OCI-LY3 (cell line): ENCODE data around the gene KCNC3.

Source experiments
- H2AFZ ChIP-seq: fragments of 200-600, 300-600 bp; shearing (Covaris generic); 2 replicates; pipeline ENCODE4 v1.6.0; 2014; ENCODE audit warnings: antibody characterized with exemption, low read depth, low read length
- H3K27ac ChIP-seq: fragments of 200-600, 300-600 bp; sonication (generic); 2 replicates; pipeline ENCODE4 v1.5.1; 2014; ENCODE audit warnings: mild to moderate bottlenecking, low read length, moderate library complexity, mixed read lengths
- H3K27me3 ChIP-seq: fragments of 200-600, 300-600 bp; sonication (generic); 2 replicates; pipeline ENCODE4 v1.6.1; 2014; ENCODE audit warnings: low read depth, low read length, mixed read lengths
- H3K36me3 ChIP-seq: fragments of 200-600, 300-600 bp; sonication (generic); replicated peaks from 2 replicates; pipeline ENCODE3; 2014; ENCODE audit warnings: low read depth, low read length, mixed read lengths
- H3K4me1 ChIP-seq: fragments of 300-600, 200-600 bp; sonication (generic); 2 replicates; pipeline ENCODE4 v1.6.1; 2014; ENCODE audit warnings: low read length, mixed read lengths
- H3K4me2 ChIP-seq: fragments of 200-600, 300-600 bp; sonication (generic); 2 replicates; pipeline ENCODE4 v1.6.1; 2014; ENCODE audit warnings: low read length, mixed read lengths
- H3K4me3 ChIP-seq: fragments of 300-600, 200-600 bp; sonication (generic); 2 replicates; pipeline ENCODE4 v1.5.1; 2014; ENCODE audit warnings: antibody characterized with exemption, mild to moderate bottlenecking, low read length, moderate library complexity
- H3K79me2 ChIP-seq: fragments of 300-600, 200-600 bp; shearing (Covaris generic); 2 replicates; pipeline ENCODE4 v1.6.1; 2014; ENCODE audit warnings: mild to moderate bottlenecking, low read length, mixed read lengths
- H3K9ac ChIP-seq: fragments of 300-600, 200-600 bp; shearing (Covaris generic); 2 replicates; pipeline ENCODE4 v1.6.0; 2014; ENCODE audit warnings: mild to moderate bottlenecking, low read length, moderate library complexity
- H3K9me3 ChIP-seq: fragments of 200-600, 300-600 bp; shearing (Covaris generic); 2 replicates; pipeline ENCODE4 v1.6.1; 2014; ENCODE audit warnings: low read length, mixed read lengths; ENCODE audit not compliant: insufficient read depth
- H4K20me1 ChIP-seq: fragments of 200-600, 300-600 bp; sonication (generic); 2 replicates; pipeline ENCODE4 v1.6.1; 2016; ENCODE audit warnings: low read length, mixed read lengths; ENCODE audit not compliant: insufficient read depth
- EZH2phosphoT487 ChIP-seq: fragments of 200-600 bp; shearing (Covaris generic); IDR thresholded peaks from 2 replicates; pipeline ENCODE4 v1.6.1; 2018; ENCODE audit warnings: antibody characterized with exemption, mixed run types, low read depth
- TF ChIP-seq, protein P1 (sequence below): fragments of 200-600, 300-600 bp; sonication (generic); IDR thresholded peaks from 2 replicates; pipeline ENCODE4 v1.5.1; 2014; ENCODE audit warnings: antibody characterized with exemption, low read length, low read depth

The KCNC3 gene

GRCh38 chr19:50314724-50315708, 14.2 kb downstream of the KCNC3 start:
- Histone ChIP-seq H2AFZ (no peak overlapping the region), H3K36me3 (no peaks in the 10 kb centered on the region), H3K4me2 (peak overlapping the region; percentile 82), H3K4me1 (peaks cover 39% of the 10 kb centered on the region), H3K27ac (peak overlapping the region; percentile 68), H3K79me2 (no peaks in the 10 kb centered on the region), H4K20me1 (no peaks in the 10 kb centered on the region), H3K27me3 (0 out of 2 replicates have a peak, but pooled peaks cover 4% of the 10 kb centered on the region), H3K9me3 (no peaks in the 10 kb centered on the region), H3K9ac (peak overlapping the region; percentile 66), H3K4me3 (peak overlapping the region; percentile 76)
- TF ChIP-seq, protein P1, sequence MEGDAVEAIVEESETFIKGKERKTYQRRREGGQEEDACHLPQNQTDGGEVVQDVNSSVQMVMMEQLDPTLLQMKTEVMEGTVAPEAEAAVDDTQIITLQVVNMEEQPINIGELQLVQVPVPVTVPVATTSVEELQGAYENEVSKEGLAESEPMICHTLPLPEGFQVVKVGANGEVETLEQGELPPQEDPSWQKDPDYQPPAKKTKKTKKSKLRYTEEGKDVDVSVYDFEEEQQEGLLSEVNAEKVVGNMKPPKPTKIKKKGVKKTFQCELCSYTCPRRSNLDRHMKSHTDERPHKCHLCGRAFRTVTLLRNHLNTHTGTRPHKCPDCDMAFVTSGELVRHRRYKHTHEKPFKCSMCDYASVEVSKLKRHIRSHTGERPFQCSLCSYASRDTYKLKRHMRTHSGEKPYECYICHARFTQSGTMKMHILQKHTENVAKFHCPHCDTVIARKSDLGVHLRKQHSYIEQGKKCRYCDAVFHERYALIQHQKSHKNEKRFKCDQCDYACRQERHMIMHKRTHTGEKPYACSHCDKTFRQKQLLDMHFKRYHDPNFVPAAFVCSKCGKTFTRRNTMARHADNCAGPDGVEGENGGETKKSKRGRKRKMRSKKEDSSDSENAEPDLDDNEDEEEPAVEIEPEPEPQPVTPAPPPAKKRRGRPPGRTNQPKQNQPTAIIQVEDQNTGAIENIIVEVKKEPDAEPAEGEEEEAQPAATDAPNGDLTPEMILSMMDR: no peak
- no peak for TF ChIP-seq EZH2phosphoT487

DNA sequence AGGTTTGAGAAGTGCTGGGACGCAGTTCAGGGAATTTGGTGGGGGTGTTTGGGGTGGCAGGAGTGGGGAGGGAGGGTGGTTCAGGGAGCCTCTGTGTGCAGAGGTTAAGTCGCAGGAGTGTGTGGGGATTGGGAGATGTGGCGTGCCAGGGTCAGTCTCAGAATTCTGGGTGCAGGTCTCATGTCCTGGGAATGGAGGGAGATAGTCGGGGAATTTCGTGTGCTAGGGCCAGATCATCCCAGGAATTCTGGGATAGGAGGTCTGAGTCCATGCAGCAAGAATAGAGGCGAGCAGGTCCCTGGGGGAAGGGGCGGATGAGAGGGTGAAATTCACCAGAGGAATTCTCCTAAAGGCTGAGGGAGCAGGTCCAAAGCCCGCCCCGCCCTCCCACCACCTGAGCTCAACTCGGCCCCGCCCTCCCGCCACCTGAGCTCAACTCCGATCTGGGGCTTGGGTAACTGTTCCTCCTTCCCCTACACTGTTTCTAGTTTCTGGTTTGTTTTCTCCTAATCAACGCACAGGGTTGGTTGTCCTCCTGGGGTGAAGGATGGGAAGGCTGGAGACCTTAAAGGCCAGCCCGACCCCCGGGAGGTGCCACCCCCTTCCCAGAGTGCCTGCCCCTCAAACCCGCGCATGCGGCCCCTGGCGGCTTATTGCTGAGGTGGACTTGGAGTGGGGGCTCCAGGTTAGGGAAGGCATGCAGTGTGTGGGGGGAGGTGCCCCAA, 15.2 kb downstream of the KCNC3 start:
- H3K27ac ChIP-seq: peak overlapping the region; percentile 68
- H2AFZ ChIP-seq: peak overlapping the region; percentile 27; the same call in 1 of the 2 replicates
- peak overlapping the region; percentile 76 for H3K4me3 ChIP-seq
- H3K27me3 ChIP-seq: 0 out of 2 replicates have a peak, but pooled peaks cover 4% of the 10 kb centered on the region
- no peaks in the 10 kb centered on the region for H3K36me3 ChIP-seq
- TF ChIP-seq EZH2phosphoT487: no peak
- TF ChIP-seq, protein P1: peak; percentile 34
- H3K4me2 ChIP-seq: peak overlapping the region; percentile 82
- H3K4me1 ChIP-seq: peaks cover 39% of the 10 kb centered on the region
- no peaks in the 10 kb centered on the region for H4K20me1 ChIP-seq
- peak overlapping the region; percentile 66 for H3K9ac ChIP-seq
- H3K79me2 ChIP-seq: no peaks in the 10 kb centered on the region
- H3K9me3 ChIP-seq: no peaks in the 10 kb centered on the region

GRCh38 chr19:50312967-50313811, 16.0 kb downstream of the KCNC3 start:
- Histone ChIP-seq H3K4me3 (peak overlapping the region; percentile 68), H3K27me3 (0 out of 2 replicates have a peak, but pooled peaks cover 4% of the 10 kb centered on the region), H3K4me2 (peak overlapping the region; percentile 82), H4K20me1 (no peaks in the 10 kb centered on the region), H3K79me2 (no peaks in the 10 kb centered on the region), H3K9ac (no peak overlapping the region), H3K9me3 (no peaks in the 10 kb centered on the region), H2AFZ (no peak overlapping the region), H3K36me3 (no peaks in the 10 kb centered on the region), H3K4me1 (peaks cover 39% of the 10 kb centered on the region), H3K27ac (no peak overlapping the region)
- TF ChIP-seq, protein P1: no peak
- no peak for TF ChIP-seq EZH2phosphoT487
